Measurements from ENCODE around the gene ATP5PD. TPM values are rescaled to one million over a fixed set of nuclear protein-coding genes. Genes with fewer than 3 reads are reported as not detected.

ATP5PD gene
- total RNA-seq, 1 experiment from 2014 or later, result 413 TPM

GRCh38 chr17:74994440-74994839 is 52.3 kb downstream of the ATP5PD start:
- Histone ChIP-seq H3K36me3 (ENCODE audit: control insufficient read depth, insufficient read depth, low read length) (no peaks in the 10 kb centered on the region), H3K4me1 (ENCODE audit: control insufficient read depth, insufficient read depth, low read length) (peaks cover 7% of the 10 kb centered on the region), H3K4me3 (ENCODE audit: low read depth in 2 of 2, low read length in 2 of 2) (no peak overlapping the region), H3K27me3 (ENCODE audit: control insufficient read depth, insufficient read depth, low read length) (no peaks in the 10 kb centered on the region), H3K9me3 (ENCODE audit: control insufficient read depth, insufficient read depth, low read depth, low read length) (no peaks in the 10 kb centered on the region), H3K27ac (ENCODE audit: low read length) (no peak overlapping the region)
- POLR2A ChIA-PET, result no interaction called here
- CTCF ChIA-PET, result interaction anchor here (1.0 kb wide), 1 partner anchor 33 kb away, joined by 3 read pairs; no protein-coding TSS in a partner anchor
- in situ Hi-C loops (cut with HindIII; ENCODE audit: low pct_unique_long_range_greater_than_20kb, low sequenced_read_pairs) (no loop called here), intact Hi-C loops (cut with micrococcal nuclease; ENCODE audit: unreplicated experiment) (no loop called here)
- no TSS peak for BruUV-seq (replicated peaks)
- DNase-seq (ENCODE audit: low read depth, low spot score) (no peak), ATAC-seq (no peak)
- TF ChIP-seq TCF7L2 (IDR thresholded peaks at IDR 0.05; ENCODE audit: low read depth, low read length) (no peak), POLR2AphosphoS5 (IDR thresholded peaks at IDR 0.05; ENCODE audit: low read depth, low read length) (no peak), CTCF (IDR thresholded peaks at IDR 0.05) (no peak), SIN3A (IDR thresholded peaks at IDR 0.05; ENCODE audit: borderline replicate concordance, insufficient read depth, low read depth, low read length) (no peak)
- TF ChIP-seq, protein P1, sequence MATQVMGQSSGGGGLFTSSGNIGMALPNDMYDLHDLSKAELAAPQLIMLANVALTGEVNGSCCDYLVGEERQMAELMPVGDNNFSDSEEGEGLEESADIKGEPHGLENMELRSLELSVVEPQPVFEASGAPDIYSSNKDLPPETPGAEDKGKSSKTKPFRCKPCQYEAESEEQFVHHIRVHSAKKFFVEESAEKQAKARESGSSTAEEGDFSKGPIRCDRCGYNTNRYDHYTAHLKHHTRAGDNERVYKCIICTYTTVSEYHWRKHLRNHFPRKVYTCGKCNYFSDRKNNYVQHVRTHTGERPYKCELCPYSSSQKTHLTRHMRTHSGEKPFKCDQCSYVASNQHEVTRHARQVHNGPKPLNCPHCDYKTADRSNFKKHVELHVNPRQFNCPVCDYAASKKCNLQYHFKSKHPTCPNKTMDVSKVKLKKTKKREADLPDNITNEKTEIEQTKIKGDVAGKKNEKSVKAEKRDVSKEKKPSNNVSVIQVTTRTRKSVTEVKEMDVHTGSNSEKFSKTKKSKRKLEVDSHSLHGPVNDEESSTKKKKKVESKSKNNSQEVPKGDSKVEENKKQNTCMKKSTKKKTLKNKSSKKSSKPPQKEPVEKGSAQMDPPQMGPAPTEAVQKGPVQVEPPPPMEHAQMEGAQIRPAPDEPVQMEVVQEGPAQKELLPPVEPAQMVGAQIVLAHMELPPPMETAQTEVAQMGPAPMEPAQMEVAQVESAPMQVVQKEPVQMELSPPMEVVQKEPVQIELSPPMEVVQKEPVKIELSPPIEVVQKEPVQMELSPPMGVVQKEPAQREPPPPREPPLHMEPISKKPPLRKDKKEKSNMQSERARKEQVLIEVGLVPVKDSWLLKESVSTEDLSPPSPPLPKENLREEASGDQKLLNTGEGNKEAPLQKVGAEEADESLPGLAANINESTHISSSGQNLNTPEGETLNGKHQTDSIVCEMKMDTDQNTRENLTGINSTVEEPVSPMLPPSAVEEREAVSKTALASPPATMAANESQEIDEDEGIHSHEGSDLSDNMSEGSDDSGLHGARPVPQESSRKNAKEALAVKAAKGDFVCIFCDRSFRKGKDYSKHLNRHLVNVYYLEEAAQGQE (IDR thresholded peaks at IDR 0.05; ENCODE audit: insufficient read depth in 1 of 2, low read depth in 2 of 2, low read length in 1 of 2), result no peak

DNA sequence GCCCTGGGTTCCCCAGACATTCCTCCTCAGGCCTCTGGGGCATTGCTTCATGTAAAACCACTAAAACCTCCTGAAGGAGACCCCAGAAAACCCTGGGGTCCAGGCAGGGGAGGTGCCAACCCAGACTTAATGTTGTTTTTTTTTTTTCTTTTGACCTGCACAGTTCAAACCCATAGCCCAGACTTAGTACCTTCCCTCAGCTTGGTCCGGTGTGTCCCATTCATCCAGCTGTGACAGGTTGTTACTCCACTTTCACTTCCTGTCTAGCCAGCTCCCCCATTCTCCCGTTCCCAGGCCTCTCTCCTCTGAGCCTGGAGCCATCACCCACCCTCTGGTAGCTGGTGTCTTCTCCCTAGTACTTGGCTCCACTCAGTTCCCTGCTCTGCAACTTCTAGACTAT is 54.5 kb downstream of the ATP5PD start:
- CTCF ChIA-PET, result interaction anchor here (0.6 to 0.9 kb wide), 2 partner anchors 29 to 120 kb away, joined by 3 read pairs; no protein-coding TSS in a partner anchor
- Histone ChIP-seq H3K27ac (ENCODE audit: low read length) (no peak overlapping the region), H3K27me3 (ENCODE audit: control insufficient read depth, insufficient read depth, low read length) (no peaks in the 10 kb centered on the region), H3K4me1 (ENCODE audit: control insufficient read depth, insufficient read depth, low read length) (peaks cover 16% of the 10 kb centered on the region), H3K9me3 (ENCODE audit: control insufficient read depth, insufficient read depth, low read depth, low read length) (no peaks in the 10 kb centered on the region), H3K4me3 (ENCODE audit: low read depth in 2 of 2, low read length in 2 of 2) (no peak overlapping the region), H3K36me3 (ENCODE audit: control insufficient read depth, insufficient read depth, low read length) (no peaks in the 10 kb centered on the region; the same call in 1 of the 2 replicates)
- intact Hi-C loops (cut with micrococcal nuclease; ENCODE audit: unreplicated experiment), result no loop called here
- BruUV-seq (replicated peaks), result no TSS peak
- TF ChIP-seq POLR2AphosphoS5 (IDR thresholded peaks at IDR 0.05; ENCODE audit: low read depth, low read length) (no peak), SIN3A (IDR thresholded peaks at IDR 0.05; ENCODE audit: borderline replicate concordance, insufficient read depth, low read depth, low read length) (no peak), TCF7L2 (IDR thresholded peaks at IDR 0.05; ENCODE audit: low read depth, low read length) (no peak), CTCF (IDR thresholded peaks at IDR 0.05) (no peak)
- TF ChIP-seq, protein P1 (IDR thresholded peaks at IDR 0.05; ENCODE audit: insufficient read depth in 1 of 2, low read depth in 2 of 2, low read length in 1 of 2), result no peak
- POLR2A ChIA-PET, result interaction anchor here (1.0 kb wide), 1 partner anchor 20 kb away, joined by 4 read pairs; the partner anchor contains the start of gene MRPL58
- no peak for ATAC-seq
- DNase-seq (ENCODE audit: low read depth, low spot score), result no peak
- in situ Hi-C loops (cut with HindIII; ENCODE audit: low pct_unique_long_range_greater_than_20kb, low sequenced_read_pairs), result no loop called here

All from Panc1 (cell line).